M059J (cell line): ENCODE data around the gene TIAM1. TPM values are rescaled to one million over a fixed set of nuclear protein-coding genes. Genes with fewer than 3 reads are reported as not detected.

ENCODE experiments used
- DNase-seq: peaks from one replicate; pipeline ENCODE4 v3.0.0-alpha.2; 2012; ENCODE audit warnings: low read depth
- total RNA-seq: library from RNA; depleted of rRNA; stranded (reverse); fragments of >200 nt; shearing (Covaris generic); gene quantifications from 2 replicates; pipeline ENCODE4 v1.2.3, GENCODE V29; 2014; rRNA removed

Gene TIAM1, protein sequence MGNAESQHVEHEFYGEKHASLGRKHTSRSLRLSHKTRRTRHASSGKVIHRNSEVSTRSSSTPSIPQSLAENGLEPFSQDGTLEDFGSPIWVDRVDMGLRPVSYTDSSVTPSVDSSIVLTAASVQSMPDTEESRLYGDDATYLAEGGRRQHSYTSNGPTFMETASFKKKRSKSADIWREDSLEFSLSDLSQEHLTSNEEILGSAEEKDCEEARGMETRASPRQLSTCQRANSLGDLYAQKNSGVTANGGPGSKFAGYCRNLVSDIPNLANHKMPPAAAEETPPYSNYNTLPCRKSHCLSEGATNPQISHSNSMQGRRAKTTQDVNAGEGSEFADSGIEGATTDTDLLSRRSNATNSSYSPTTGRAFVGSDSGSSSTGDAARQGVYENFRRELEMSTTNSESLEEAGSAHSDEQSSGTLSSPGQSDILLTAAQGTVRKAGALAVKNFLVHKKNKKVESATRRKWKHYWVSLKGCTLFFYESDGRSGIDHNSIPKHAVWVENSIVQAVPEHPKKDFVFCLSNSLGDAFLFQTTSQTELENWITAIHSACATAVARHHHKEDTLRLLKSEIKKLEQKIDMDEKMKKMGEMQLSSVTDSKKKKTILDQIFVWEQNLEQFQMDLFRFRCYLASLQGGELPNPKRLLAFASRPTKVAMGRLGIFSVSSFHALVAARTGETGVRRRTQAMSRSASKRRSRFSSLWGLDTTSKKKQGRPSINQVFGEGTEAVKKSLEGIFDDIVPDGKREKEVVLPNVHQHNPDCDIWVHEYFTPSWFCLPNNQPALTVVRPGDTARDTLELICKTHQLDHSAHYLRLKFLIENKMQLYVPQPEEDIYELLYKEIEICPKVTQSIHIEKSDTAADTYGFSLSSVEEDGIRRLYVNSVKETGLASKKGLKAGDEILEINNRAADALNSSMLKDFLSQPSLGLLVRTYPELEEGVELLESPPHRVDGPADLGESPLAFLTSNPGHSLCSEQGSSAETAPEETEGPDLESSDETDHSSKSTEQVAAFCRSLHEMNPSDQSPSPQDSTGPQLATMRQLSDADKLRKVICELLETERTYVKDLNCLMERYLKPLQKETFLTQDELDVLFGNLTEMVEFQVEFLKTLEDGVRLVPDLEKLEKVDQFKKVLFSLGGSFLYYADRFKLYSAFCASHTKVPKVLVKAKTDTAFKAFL (N-terminal part only)
- total RNA-seq = 0.17 and 0.30 TPM in 2 replicates

GRCh38 chr21:31343680-31344480 is at the start of gene TIAM1:
TIAM1 (minus strand) TSS chr21:31344261; CDS start chr21:31266972, 77,289 bp downstream.
- DNase-seq = no peak

DNA sequence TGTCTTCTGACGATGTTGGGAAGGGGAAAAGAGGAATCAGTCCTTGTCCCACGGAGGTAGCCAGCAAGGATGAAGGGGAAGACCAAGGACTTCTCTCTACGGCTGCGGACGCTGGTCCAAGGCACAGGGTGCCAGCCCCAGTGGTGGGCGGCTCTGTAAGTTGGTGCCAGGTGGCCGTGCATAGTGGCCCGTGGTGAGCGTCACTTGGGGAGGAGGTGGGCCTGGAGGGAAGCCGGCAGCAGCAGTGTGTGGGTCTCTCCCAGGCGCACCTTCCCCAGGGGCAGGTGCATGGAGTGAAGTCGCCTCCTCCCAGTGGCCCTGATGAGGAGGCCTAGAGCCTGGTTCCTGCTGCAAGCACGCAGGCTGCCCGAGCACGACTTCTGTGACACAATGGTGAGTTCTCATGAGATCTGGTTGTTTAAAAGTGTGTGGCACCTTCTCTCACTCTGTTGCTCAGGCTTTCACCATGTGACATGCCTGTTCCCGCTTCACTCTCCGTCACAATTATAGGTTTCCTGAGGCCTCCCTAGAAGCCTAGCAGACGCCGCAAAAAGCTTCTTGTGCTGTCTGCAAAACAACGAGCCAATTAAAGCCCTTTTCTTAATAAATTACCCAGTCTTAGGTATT is 43.6 kb upstream of the TIAM1 start:
- DNase-seq = no peak

DNA sequence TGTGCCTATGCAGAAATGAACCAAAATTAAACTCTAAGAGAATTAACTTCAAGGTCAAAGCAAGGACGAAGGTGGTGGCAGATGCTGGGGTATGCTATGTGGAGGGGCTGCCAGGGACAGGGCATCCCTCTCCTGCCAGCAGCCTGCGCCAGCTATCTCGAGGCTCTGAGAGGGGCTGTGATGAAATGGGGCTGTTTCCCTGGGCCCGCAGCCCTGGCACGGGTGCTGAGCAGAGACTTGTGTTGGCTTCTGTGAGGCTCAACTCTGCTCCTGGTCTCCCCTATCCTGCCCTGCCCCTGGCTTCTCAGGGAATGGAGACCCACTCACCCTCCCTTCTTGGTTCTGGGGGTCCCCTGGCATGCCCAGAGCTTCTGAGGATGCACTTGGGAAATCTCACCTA is 41.9 kb upstream of the TIAM1 start:
- no peak for DNase-seq

- no peak for DNase-seq
Measured at GRCh38 chr21:31383770-31384169, 39.7 kb upstream of the TIAM1 start.

DNA sequence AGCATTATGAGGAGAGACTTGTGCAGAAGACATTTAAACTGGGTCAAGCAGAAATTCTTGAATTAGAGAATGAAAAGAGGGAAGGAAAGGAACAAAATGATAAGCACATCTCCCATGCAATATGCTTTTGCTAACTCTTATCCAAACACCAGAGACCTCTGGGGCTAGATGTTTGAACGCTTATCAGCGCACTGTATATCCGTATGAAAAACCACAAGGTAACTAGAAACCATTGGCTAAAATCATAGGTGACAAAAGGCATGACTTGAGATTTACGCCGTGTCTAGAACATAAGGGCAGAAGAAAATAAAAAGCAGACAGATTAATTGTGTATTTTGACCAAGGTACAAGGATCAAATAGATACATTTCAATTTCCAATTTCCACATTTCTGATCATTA is 38.0 kb upstream of the TIAM1 start:
- no peak for DNase-seq

DNA sequence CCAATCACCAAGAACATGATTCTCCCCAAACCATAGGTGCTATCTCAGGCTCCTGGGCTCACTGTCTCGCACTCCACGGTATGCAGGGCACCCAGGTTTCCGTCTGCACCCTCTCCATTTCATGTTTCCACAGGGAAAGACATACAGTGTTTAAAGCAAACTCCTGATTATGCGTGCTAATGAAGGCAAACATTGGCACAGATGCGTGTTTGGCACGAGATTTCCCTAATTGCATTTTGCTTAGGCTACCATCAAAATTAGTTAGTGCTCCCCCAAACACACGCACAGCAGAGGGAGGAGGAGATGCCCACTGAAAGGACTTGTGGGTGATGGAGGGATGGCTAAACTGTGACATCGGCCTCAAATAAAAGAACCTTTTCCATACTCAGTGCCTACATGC is 32.2 kb upstream of the TIAM1 start:
- no peak for DNase-seq

- DNase-seq = no peak
Measured at GRCh38 chr21:31374395-31374794, 30.3 kb upstream of the TIAM1 start.

- DNase-seq = no peak
Measured at GRCh38 chr21:31372471-31372765, 28.4 kb upstream of the TIAM1 start.

- DNase-seq = peak; percentile 42
Measured at GRCh38 chr21:31371715-31372470, 27.8 kb upstream of the TIAM1 start.

- peak; percentile 37 for DNase-seq
Measured at GRCh38 chr21:31370893-31371544, 27.0 kb upstream of the TIAM1 start.

DNA sequence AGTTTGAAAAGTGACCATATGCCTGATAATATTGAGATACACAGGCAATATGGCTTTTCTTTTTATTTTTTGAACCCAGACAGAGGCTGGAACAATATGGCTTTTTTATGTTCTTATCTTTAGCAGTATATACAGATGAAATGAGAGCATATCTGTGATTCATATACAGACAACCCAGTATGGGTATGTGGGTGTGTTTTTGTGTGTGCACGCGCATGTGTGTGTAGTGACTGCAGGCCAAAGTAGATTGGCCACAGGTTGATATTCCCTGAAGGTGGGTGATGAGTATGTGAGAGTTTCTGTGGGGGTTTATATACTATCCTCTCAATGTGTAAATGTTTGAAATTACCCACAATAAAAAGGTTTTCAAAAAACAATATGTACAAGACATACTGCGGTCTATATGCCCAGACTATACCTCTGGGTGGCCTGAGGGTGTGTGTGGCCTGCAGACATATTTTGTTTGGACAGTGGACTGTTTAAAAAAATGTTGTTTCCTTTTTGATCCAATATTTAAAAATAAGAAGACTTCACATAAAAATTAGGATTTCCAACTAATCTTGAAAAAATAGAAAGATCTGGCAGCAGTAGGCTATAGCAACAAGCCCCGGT is 26.3 kb upstream of the TIAM1 start:
- no peak for DNase-seq

GRCh38 chr21:31368361-31368760 is 24.3 kb upstream of the TIAM1 start:
- no peak for DNase-seq

GRCh38 chr21:31367801-31368200 is 23.7 kb upstream of the TIAM1 start:
- no peak for DNase-seq

- DNase-seq = peak; percentile 94
Measured at GRCh38 chr21:31366825-31367224, 22.8 kb upstream of the TIAM1 start.

DNA sequence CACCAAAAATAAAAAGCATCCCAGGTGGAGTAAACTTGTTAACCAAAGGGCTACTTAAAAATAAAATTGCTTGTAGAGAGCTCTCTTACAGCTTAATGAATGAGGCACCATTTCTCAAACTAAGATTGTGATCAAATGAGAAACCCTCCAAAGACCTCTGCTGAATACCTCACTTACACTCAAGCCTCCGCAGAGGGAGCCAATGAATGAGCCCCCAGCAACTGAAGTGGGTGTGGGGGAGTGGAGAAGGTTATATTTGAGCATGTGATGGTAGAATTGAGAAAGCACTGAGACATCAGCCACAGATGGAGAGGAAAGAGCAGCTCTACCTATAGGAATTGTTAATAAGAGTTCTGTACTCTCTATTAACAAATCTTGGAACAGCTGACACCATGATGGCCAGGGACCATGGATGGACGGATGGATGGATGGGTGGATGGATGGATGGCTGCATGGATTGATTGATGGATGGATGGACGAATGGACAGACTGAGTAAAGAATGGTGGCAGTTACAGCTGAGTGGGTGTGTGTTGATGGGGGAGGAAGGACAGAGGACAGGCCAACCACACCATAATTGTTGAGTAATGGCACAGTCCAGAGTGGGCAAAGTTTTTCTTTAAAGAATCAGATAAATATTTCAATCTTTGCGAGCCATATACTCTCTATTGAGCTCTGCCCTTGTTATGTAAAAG is 20.3 kb upstream of the TIAM1 start:
- no peak for DNase-seq

GRCh38 chr21:31363720-31364119 is 19.7 kb upstream of the TIAM1 start:
- DNase-seq = no peak

GRCh38 chr21:31360717-31361116 is 16.7 kb upstream of the TIAM1 start:
- DNase-seq = no peak

GRCh38 chr21:31358158-31358557 is 14.1 kb upstream of the TIAM1 start:
- DNase-seq = no peak

GRCh38 chr21:31356440-31356839 is 12.4 kb upstream of the TIAM1 start:
- DNase-seq = no peak
